GM18868 (cell line): ENCODE measurements around the gene HS3ST3A1.

Experiments
- ATAC-seq: cut with Tn5 transposase; IDR thresholded peaks from one replicate; pipeline ENCODE4 v1.9.1; 2021; ENCODE audit warnings: mild to moderate bottlenecking, moderate library complexity; ENCODE audit not compliant: unreplicated experiment

The HS3ST3A1 gene

GRCh38 chr17:13601776-13602551, at the start of gene HS3ST3A1:
Gene HS3ST3A1 (minus strand): TSS chr17:13601929. CDS start chr17:13601129, 800 bp downstream.
- ATAC-seq: no peak

DNA sequence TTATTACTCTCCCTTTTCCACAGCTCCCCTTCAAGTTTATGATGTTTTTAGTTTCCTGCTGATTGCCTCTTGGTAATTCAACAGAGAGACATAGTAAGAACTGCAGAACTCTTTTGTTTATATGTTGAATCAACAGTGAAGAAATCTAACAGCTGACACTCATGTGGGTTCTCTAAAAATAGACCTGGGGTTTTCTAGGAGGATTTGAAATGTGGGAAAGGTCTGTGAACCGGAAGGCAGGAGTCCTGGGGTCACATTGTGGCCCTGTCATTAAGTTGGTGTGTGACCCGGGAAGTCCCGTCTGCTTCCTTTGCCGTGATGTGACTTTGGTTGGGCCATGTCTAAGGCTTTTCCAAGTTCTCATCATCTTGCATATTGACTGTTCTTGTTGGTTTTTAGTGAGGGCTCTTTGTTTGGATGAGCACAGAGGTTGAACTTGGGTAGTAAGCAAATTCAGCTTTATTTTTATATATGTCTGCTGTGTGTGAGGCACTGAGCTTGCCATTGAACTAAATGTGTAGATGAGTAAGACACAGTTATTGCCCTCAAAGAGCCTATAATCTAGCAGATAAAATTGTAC, 48.5 kb upstream of the HS3ST3A1 start:
- no peak for ATAC-seq

DNA sequence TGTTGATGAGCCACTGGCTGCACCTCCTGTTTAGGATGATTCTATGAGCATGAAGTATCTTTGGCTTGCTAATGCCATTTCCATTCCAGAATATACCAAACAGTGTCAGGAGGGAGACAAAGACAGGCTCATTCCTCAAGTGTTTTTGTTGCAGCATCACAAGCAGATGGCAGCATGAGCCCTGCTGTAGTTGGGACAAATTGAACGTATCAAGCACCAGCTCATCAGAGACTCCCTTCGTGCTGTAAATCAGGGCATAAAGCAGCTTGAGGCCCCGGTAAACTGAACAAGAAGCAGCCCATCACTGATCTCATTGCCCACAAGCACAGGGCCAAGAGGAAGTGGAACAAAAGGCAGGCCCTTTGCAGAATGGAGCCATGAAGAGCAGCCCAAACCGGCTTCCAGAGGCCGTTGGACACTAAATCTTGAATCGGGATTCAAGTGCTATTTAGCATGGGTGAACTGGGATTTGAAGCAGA, 45.9 kb upstream of the HS3ST3A1 start:
- ATAC-seq: no peak

DNA sequence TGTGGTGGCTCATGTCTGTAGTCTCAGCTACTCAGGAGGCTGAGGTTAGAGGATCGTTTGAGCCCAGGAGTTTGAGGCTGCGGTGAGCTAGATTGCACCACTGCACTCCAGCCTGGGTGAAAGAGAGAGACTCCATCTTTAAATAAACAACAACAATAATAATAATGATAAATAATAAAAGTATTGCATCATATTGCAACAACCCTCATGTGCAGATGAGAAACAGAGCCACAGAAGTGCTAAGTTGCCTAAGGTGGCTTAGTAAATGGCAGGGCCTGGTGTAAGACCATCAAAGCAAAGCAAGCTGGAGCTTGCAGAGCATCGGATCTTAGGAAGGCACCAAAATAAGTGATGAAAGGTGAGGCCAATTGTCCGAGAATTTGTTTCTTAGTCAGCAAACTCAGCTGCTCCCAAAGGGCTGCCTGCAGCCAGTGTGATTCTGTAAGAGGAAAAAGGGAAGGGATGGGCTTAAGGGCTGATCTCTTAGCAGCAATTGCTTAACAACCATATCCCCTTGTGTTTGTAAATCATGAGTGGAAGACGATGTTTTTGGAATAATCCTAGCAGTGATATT, 45.3 kb upstream of the HS3ST3A1 start:
- no peak for ATAC-seq

GRCh38 chr17:13646411-13646810, 44.7 kb upstream of the HS3ST3A1 start:
- ATAC-seq: no peak

GRCh38 chr17:13643180-13643579, 41.5 kb upstream of the HS3ST3A1 start:
- no peak for ATAC-seq

DNA sequence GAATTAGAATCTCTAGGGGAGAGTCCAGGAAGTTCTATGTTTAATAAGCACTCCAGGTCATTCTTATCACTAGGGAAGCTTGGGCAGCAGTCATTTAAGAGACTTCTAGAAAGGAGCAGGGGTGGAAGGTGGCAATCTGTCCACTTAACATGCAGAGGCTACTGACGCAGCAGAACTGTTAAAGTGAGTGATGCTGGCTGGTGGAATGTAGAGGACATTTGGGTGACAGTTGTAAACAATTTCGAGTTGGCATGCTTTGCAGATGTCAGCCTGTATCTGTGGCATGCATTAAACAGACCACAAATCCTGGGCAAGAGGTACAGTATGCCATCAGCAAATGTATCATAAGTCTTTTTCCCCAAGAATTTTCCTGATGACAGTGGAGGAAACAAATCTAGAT, 40.5 kb upstream of the HS3ST3A1 start:
- ATAC-seq: no peak

DNA sequence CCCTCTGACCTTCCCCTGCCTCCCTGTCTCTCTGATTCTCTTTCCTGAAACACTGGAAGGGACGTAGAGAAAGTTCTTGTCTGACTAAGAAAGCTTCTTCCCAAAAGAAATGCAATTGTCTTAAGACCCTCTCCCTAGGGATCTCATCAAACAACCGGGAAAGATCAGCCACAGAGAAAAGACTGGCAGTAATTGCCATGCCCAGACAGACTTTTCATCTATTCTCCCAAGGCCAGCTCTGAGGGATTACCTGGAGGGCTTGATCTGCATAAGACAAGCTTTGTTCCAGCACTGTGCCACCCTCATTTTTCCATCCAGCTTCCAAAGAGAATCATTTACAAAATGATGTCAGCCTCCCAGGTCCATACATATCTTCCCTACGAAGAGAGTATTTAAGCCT, 38.8 kb upstream of the HS3ST3A1 start:
- ATAC-seq: no peak

GRCh38 chr17:13638855-13639458, 37.2 kb upstream of the HS3ST3A1 start:
- ATAC-seq: no peak

GRCh38 chr17:13636951-13637350, 35.2 kb upstream of the HS3ST3A1 start:
- ATAC-seq: no peak

DNA sequence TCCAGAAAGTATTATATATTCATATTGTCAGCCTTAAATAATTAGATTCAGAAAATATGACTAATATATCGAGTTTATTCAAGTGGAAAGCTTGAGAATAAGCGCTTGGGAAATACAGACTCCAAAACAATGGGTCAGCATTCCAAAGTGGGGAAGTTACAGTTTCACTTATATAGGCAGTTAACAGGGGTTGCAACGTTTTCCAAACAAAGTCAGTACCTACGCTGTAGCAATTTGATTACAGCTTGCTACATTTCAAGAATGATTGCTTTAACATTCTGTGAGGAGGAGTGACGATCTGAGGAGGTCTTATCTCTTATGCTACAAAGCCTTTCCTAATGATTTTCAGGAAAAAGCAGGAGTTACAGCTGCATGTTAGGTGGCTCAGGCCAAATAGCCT, 34.2 kb upstream of the HS3ST3A1 start:
- ATAC-seq: no peak

DNA sequence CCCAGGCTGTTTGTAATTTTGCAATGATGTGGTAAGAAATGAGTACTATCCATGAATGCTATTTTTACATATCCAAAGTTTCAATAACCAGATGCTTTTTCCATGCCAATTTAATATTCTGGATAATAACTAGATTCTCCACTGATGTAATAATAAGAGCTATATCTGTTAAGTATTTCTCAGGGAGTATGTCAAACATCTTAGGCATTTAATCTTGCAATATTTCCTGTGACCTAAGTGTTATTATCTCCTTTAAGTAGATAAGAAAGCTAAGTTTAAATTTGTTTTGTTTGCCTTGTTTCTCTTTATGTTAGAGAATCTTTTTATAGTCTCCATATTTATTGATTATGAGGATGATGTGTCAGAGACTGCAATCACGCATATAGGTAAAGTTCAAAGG, 32.3 kb upstream of the HS3ST3A1 start:
- ATAC-seq: no peak

GRCh38 chr17:13631529-13631928, 29.8 kb upstream of the HS3ST3A1 start:
- no peak for ATAC-seq

DNA sequence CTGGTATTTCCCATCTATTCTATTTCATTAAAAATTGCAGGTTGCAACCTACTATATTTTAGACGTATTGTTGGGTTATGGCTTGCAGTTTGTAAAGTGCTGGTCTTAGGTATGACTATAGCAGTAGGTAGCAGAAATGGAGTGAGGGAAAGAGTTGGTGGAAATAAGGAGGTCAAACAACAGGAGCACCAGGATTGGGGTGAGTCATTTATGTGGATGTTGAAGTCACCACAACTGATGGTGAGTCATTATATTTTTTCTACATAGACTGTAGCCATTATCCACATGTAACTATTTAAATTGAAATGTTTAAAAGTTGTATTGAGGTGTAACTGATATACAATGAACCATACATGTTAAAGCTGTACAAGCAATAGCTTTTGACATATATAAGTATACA, 25.0 kb upstream of the HS3ST3A1 start:
- ATAC-seq: no peak

GRCh38 chr17:13619462-13619861, 17.7 kb upstream of the HS3ST3A1 start:
- no peak for ATAC-seq

- ATAC-seq: no peak
These were observed 14.3 kb upstream of the HS3ST3A1 start for GRCh38 chr17:13616031-13616430.

DNA sequence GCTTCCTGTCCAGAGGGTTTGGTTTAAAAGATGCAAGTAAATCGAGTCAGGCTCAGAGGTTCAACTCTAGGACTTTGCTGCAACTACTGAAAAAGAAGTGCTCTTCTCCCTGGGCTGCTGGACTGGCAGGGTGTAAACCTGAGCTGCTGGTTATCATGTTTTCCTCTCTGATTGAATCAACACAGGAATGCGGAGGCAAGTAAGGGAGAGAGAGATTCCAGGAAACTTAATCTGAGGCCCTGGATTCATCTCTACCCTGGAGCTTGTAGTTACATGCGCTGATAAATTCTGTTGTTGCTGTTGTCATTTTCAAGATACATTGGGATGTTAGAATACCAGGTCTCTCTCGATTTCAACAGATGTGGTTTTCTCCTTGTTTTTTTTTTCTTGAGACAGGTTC, 8.2 kb upstream of the HS3ST3A1 start:
- no peak for ATAC-seq

DNA sequence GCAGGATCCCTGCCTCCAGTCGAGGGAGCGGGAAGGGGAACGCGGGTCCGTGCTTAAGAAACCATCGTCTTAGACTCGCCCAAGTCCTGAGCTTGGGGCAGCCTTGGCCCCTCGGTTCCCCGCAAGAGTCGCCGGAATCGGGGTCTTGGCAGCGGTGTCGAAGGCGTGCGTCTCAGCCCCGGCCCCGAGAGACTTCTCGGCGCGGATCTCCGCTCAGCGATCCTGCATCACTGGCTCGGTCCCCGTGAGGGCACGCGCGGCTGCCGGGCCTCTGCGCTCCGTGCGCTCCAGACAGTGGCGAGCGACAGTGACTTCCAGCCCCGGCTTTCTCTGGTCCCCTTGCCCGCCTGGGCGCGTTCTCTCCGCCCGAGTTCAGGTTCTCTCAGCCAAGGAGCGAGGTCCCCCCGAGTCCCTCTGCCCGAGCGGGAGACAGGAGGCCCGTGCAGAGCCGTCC, 380 bp downstream of the HS3ST3A1 start:
- ATAC-seq: no peak

GRCh38 chr17:13600475-13601321, 1.0 kb downstream of the HS3ST3A1 start:
- ATAC-seq: no peak

- no peak for ATAC-seq
These were observed 1.9 kb downstream of the HS3ST3A1 start for GRCh38 chr17:13599864-13600263.

DNA sequence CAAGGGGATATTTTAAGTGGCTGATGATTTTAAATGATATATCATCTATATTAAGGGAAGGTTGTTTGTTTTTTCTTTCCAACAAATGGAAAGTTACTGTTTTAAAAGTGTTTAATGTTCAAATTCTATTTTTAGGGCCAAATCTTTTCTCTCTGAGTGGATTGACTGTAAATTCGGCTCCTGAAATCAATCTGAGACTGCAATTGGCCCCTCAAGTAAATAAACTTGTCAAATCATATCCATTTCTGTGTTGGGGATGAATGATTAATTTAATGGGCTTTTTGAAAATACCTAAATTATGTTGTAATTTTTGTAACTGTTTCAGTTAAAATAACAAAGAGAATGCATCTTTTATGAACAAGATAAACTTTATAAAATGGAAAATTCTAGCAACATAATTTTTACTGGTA, 2.6 kb downstream of the HS3ST3A1 start:
- no peak for ATAC-seq
